Measurements from ENCODE around the gene ZC2HC1C.
A peak's percentile ranks its signal among the peaks of the same experiment; 100 is the strongest.
"Not testable (repeated sequence)": the region's sequence is repeated elsewhere in the genome, so short reads cannot be mapped to it uniquely, and the experiment has no call there.

Gene ZC2HC1C

DNA sequence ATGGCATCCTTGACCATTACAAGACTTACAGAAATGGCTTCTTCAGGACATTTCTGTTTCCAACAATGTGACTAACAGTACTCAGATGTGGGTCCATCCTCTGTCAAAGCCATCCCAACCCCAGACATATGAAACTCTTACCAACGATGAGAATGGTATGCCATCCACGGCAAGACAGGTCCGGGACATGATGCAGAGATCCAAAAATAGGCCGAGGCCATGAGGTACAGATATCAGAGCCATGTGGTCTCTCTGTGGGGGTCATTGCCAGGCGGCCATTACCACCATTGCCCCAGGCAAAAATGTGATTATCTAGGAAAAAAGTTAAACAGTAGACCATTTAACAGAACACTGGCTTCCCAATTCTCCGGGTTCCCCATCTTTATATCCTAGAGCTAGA, 27.5 kb downstream of the ZC2HC1C start:
- no peak for DNase-seq

DNA sequence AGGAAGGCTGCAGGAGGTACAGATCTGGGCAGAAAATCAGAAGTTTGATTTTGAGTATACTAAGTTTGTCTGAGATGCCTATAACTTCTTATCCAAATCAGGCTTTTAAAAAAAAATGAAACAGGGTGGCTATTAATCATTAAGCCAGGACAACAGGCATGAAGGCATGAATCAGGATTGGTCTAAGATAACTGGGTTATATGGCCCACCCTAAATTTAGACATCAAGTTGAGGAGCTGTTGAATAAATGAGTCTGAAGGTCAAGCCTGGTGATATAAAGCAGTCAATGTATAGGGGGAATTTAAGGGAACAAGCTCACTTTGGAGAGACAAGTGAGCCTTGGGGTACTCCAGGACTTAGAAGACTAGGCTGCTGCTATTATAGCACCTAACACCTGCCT, 28.8 kb downstream of the ZC2HC1C start:
- no peak for DNase-seq

DNA sequence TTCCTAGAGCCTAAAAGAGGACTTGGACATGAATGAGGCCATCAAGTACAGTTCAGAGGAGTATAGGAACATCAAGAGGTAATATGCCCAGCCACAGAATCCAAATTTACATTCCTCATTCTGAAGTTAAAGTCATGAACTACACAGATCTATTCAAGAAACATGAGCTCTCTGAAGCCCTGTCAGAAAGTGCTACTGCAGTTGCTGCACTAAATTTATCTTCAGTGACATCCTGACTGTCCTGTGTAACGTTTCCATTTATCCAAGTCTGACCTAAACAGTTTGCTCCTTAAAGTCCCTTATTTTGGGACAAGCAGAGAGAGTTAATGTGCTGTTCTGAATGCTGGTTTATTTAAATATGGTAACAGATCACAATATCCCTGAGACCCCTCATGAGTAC, 29.2 kb downstream of the ZC2HC1C start:
- no peak for DNase-seq

DNA sequence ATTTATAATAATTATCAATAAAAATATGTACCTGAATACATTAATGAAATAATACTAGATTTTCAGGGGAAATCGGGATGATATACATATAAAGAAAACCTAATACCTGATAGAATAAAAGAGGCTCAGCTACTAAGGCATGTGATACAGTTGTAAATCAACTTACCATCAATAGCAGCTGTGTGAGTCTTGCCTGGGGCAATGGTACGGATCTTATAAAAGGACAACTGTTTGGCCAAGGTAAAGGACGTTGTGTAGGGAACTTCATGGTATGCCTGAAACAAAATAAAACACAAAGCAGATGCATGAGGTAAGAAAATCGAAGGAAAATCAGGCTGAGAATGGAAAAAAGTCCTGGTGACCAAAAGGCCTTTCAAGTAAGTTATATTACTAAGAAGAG, 32.0 kb downstream of the ZC2HC1C start:
- no peak for DNase-seq

DNA sequence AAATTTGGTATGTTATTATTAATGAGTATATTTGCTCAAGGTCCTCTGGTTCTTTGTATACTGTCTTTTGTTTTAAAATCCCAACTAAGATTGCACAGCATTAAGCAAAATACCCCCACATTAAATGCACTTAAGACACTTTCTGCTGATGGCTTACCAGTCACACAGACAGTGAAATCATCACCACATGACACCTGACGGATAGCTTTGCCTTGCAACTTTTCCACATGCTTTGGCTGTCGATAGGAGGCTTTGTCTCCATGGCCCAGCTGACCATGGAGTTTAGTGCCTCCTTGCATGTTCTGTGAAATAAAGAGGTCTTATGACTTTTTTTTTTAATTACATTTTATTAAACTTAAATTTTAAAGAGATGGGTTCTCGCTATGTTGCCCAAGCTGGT, 37.7 kb downstream of the ZC2HC1C start:
- DNase-seq, result no peak

DNA sequence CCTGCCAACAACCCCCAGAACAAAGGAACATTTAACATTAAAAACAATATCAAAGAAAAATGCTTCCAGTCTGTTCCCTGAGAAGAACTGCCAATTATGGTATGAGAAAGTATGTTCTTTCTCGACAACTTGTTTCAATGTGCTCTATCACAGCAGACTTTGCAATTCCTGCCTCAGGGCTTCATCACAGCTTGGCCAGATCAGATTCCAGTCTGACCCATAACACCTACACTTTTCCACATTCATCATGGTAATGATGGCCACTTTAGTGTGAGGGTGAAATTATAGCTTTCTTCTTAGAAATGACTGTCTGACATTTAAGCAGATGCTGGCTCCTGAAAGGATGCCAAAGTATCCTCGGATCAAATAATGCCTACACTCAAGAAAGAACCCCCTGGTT, 40.4 kb downstream of the ZC2HC1C start:
- no peak for DNase-seq

DNA sequence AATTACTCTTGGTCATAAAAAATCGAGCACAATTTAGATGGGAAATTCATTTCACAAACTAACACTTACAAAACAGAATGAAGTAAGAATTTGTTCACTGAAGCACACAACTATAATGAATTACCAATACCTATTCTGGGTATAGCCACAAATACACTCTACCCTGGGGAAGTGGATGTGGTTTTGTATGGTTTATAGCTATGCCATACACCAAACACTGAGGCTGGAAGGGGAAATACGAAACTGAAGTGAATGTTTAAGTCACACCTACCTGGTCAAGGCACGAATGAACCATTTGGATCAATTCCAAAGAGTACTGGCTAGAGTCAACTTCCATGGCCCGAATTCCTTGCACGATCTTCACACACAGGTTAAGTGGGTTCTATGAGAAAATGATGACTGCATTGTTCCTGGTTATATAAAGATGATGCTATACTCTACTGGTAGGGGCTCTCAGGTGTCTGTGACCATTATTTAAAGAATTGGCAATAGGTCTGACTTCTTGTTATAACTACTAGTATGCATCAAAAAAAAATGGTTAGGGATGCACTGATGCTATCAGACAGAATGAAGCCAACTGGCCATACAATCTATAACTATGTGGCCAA, 44.6 kb downstream of the ZC2HC1C start:
- no peak for DNase-seq

DNA sequence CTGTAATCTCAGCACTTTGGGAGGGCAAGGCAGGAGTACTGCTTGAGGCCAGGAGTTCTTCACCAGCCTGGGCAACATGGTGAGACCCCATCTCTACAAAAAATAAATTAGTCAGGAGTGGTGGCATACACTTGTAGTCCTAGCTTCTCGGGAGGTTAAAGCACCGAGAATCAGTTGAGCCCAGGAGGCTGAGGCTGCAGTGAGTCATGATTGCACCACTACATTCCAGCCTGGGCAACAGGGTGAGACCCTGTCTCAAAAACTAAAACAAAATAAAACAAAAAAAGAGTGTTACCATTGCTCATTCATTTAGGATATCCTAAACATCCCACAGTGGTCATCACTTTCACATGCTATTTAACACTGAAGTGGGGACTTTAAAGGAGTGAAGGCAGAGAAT, 49.6 kb downstream of the ZC2HC1C start:
- DNase-seq, result no peak

DNA sequence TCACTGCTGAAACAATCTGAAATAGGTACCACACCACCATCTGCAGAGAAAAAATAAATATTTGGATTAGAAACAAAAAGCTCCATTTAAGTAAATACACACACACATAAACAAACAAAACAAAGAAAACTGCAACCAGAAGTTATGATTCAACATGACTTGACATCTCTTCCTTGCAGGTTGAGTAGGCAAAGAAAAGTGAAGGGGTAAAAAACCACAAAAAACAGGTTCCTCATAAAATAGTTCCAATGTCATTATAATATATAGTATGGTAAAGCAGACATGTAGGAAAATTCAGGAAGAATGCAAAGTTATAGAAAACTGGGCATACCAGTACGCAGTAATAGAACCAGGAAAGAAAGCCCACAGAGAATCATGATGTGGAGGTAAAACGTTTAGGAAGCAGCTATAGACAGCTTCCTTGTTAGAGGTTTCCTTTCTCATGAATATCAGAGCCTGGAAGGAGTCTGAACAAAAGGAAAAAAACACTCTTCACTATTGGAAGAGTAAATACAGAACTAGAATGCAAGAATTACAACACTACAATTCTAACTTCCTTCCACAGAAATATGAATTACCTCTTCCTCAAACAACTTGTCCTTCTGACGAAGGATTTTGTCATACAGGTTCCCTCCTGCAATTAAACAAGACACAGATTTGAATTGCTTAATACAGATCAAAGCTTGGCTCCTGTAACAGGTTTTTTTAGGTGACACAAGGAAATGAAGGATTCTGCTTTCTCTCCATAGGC, 51.3 kb downstream of the ZC2HC1C start:
- DNase-seq, result no peak

DNA sequence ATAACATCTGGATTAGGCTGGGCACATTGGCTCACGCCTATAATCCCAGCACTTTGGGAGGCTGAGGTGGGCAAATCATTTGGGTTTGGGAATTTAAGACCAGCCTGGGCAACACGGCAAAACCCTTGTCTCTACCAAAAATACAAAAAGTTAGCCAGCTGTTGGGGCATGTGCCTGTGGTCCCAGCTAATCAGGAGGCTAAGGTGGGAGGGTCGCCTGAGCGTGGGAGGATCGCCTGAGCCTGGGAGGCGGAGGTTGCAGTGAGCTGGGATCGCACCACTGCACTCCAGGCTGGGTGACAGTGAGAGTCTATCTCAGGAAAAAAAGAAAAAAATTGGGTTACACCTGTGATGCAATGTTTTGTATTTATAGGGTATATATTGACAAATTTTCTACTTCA, 52.1 kb downstream of the ZC2HC1C start:
- DNase-seq, result no peak

DNA sequence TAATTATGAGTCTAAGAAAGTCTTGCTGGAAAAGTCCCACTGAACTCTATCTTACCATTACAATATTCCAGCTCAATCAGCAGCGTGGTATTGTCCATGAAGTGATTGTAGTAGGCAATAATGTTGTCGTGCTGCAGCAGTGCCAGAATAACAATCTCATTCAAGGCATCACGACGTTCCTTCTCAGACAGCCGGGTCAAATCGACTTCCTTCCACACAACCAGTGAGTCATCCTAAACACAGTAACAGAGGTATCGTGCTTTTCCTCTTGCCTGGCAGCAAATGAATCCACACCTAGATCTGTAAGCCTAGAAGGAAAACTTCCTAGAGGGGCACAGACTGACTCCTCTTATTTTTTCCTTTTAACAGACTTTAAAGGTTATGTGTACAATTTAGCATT, 54.5 kb downstream of the ZC2HC1C start:
- peak; percentile 50 for DNase-seq

DNA sequence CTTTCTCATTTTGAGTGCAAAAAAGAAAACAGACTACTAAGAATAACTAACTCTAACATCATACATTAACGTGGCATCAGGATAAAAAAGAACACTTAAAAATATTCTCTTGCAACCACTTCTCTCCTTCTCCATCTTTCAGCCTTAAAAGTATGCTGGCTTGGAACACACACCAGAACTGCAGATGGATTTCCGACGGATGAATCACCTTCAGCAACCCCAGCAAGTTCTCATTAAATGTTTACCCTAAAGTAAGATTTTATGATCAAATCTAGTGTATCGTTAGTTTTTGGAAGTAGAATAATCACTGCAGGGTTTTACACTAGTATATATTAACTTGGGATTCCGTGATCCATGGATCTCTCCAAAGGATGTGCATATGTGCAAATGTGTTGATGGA, 56.2 kb downstream of the ZC2HC1C start:
- DNase-seq, result no peak

DNA sequence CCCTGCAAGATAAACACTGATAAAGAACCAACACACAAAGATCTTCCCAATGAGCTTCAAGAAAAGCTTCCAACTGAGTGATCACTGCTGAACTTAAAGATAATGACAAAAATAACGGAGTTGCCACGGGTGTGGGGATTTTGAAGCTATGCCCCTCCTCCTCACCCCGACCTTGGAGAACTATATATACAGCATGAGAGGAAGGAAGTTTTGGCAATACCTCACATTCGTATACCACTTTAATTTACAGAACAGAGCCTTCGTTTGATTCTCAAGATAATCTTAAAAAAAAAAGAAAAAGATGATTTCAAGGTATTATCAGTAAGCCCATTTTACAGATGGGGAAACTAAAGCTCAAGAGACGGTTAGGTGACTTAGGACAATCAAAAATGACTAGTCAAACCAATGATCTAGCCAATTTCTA, 56.7 kb downstream of the ZC2HC1C start:
- no peak for DNase-seq

DNA sequence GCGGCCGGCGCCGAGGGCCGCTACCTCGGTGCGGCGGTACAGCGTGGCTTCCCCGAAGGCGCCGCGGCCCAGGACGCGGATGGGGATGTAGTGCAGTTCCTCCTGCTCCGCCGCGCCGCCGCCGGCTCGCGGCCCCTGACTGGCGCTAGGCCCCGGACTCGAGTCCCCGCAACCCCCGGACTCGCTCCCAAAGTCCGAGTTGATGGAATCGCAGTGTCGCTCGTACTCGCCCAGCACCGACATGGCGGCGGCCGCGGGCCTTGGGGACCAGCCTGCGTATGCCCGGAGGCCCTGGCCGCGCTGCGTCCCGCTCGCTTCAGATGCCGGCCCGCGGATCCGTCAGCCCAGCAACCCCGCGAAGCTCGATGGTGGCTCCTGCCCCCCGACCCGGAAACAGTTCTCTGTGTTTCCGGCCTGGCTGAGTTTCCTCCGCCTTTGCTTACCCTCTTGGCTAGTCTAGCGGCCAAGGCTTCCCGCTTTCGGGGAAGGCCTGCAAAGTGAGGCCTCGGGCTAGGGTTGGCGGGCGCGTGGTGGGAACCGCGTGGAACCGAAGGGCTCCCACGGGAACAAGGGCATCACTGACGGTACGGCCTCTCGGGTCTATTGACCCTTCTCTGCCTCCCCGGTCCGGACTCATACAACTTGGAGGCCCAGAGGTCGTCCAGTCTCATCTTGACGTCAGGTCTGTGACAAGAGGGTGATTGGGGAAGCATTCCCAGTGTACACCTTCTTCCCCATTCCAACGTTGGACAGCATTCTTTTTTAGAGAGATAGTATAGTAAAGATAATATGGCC, 57.4 kb downstream of the ZC2HC1C start, which contains the start of gene NEK9:
TSS of gene NEK9 (minus strand) at position 370 of the 795 bp plus-strand sequence. CDS start at position 243, 127 bp downstream.
- peak; percentile 90 for DNase-seq

DNA sequence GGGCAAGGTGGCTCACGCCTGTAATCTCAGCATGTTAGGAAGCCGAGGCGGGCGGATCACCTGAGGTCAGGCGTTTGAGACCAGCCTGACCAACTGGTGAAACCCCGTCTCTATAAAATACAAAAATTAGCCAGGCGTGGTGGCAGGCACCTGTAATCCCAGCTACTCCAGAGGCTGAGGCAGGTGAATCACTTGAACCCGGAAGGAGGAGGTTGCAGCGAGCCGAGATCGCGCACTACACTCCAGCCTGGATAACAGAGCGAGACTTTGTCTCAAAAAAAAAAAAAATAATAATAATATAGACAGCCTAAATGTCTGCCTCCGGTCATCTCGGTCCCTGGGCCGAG, 58.0 kb downstream of the ZC2HC1C start:
- not testable (repeated sequence) for DNase-seq

DNA sequence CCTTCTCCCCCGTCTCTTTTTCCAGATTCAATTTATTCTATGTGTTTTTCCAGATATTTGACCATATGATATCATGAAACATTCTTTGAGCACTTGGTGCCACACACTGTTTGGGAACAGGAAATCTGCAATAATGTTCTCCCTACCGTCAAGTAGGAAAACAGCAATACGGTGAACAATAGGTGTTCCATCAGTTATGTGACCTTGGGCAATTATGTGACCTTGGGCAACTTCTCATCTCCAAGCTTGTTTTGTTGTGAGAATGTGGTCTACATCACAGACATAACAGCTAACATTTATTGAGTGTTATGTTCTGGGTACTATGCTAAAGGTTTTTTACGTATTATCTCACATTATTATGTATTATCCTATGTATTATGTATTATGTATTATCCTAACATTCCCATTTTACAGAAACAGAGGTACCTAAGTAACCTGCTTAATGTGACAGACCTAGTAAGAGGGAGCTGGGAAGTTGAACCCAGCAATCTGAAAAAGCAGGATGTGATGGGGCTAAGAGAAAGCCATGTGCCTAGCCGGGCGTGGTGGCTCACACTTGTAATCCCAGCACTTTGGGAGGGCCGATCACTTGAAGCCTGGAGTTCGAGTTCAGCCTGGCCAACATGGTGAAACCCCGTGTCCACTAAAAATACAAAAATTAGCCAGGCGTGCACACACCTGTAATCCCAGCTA, 58.6 kb downstream of the ZC2HC1C start:
- DNase-seq, result peak; percentile 20

DNA sequence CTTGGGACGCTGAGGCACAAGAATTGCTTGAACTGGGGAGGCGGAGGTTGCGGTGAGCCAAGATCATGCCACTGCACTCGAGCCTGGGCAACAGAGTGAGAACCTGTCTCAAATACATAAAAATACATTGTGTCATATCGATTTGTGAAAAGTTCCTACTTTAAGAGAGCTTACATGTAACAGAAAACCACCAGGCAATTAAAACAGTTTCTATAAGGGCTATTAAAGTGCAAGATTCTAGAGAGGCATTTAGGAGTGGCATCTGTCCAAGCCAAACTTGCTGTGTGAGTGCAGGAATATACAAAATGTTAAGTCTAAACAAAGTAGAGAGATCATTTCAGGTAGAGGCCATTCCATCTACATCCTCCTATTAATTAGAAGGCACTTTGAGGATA, 59.2 kb downstream of the ZC2HC1C start:
- no peak for DNase-seq

All from OCI-M1 (cell line).